Gastrocnemius medialis (tissue), 4 donors: ENCODE measurements around the gene RGS19.

ENCODE experiments used
- POLR2A ChIP-seq, 2 donors: fragments of 450-650 bp; IDR thresholded peaks; one replicate each; pipeline ENCODE4 v1.6.1; 2017; ENCODE audit warnings: antibody characterized with exemption in 2 of 2, mild to moderate bottlenecking in 2 of 2, moderate library complexity in 2 of 2
- TF ChIP-seq, protein P1 (sequence below), 5 experiments: fragments of 450-650 bp in 3 of 5; fragments of 200-600 bp in 2 of 5; sonication (generic) in 2 of 5; IDR thresholded peaks in 4 of 5; conservative IDR thresholded peaks in 1 of 5; 1 replicate in 4 of 5; 2 replicates in 1 of 5; pipeline ENCODE4 v1.5.1; 2016 to 2019; ENCODE audit warnings: antibody characterized with exemption in 5 of 5, mild to moderate bottlenecking in 3 of 5, moderate library complexity in 3 of 5

GRCh38 chr20:64037199-64037497 is 42.2 kb downstream of the RGS19 start:
- no peak for TF ChIP-seq POLR2A (IDR thresholded peaks at IDR 0.05)
- TF ChIP-seq, protein P1, sequence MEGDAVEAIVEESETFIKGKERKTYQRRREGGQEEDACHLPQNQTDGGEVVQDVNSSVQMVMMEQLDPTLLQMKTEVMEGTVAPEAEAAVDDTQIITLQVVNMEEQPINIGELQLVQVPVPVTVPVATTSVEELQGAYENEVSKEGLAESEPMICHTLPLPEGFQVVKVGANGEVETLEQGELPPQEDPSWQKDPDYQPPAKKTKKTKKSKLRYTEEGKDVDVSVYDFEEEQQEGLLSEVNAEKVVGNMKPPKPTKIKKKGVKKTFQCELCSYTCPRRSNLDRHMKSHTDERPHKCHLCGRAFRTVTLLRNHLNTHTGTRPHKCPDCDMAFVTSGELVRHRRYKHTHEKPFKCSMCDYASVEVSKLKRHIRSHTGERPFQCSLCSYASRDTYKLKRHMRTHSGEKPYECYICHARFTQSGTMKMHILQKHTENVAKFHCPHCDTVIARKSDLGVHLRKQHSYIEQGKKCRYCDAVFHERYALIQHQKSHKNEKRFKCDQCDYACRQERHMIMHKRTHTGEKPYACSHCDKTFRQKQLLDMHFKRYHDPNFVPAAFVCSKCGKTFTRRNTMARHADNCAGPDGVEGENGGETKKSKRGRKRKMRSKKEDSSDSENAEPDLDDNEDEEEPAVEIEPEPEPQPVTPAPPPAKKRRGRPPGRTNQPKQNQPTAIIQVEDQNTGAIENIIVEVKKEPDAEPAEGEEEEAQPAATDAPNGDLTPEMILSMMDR (IDR thresholded peaks at IDR 0.05 in 4 of 5, conservative IDR thresholded peaks at IDR 0.05 in 1 of 5): no peak
